Measurements from ENCODE around the gene CDON.

GRCh38 chr11:125952559-125952958, 110.1 kb downstream of the CDON start:
- TF ChIP-seq CTCF (IDR thresholded peaks at IDR 0.05; ENCODE audit: insufficient read depth, low read length, poor library complexity, severe bottlenecking) (no peak), EZH2phosphoT487 (conservative IDR thresholded peaks at IDR 0.05; ENCODE audit: low read length) (no peak)

All from SU-DHL-6 (cell line).